GM18873 (cell line): ENCODE measurements around the gene F8A1.
"Not testable (repeated sequence)": the region's sequence is repeated elsewhere in the genome, so short reads cannot be mapped to it uniquely, and the experiment has no call there.

ENCODE experiments used
- ATAC-seq: cut with Tn5 transposase; IDR thresholded peaks from one replicate; pipeline ENCODE4 v1.9.1; 2021; ENCODE audit warnings: mild to moderate bottlenecking, moderate library complexity, moderate number of reproducible peaks; ENCODE audit not compliant: unreplicated experiment, low FRiP score

Gene F8A1

GRCh38 chrX:154886069-154886788 is at the start of gene F8A1:
Gene F8A1, plus strand, starts transcription at chrX:154886355. Its CDS starts 20 bp downstream, at chrX:154886375.
- ATAC-seq, result peak; percentile 49

- ATAC-seq, result no peak
Measured at GRCh38 chrX:154840856-154841255, 45.3 kb upstream of the F8A1 start.

GRCh38 chrX:154850957-154851611 is 35.1 kb upstream of the F8A1 start:
- no peak for ATAC-seq

- no peak for ATAC-seq
Measured at GRCh38 chrX:154855256-154855655, 30.9 kb upstream of the F8A1 start.

- not testable (repeated sequence) for ATAC-seq
Measured at GRCh38 chrX:154868522-154868921, 17.6 kb upstream of the F8A1 start.

- ATAC-seq, result no peak
Measured at GRCh38 chrX:154873329-154873728, 12.8 kb upstream of the F8A1 start.

GRCh38 chrX:154884069-154884468 is 2.1 kb upstream of the F8A1 start:
- ATAC-seq, result not testable (repeated sequence)

- ATAC-seq, result not testable (repeated sequence)
Measured at GRCh38 chrX:154885057-154885456, 1.1 kb upstream of the F8A1 start.

GRCh38 chrX:154885549-154885948 is 606 bp upstream of the F8A1 start:
- ATAC-seq, result not testable (repeated sequence)

GRCh38 chrX:154886789-154887221 is 650 bp downstream of the F8A1 start:
- ATAC-seq, result peak; percentile 20

- ATAC-seq, result no peak
Measured at GRCh38 chrX:154890990-154891639, 5.0 kb downstream of the F8A1 start.

- ATAC-seq, result no peak
Measured at GRCh38 chrX:154892296-154892695, 6.1 kb downstream of the F8A1 start.

- no peak for ATAC-seq
Measured at GRCh38 chrX:154900323-154900722, 14.2 kb downstream of the F8A1 start.

GRCh38 chrX:154902408-154902807 is 16.3 kb downstream of the F8A1 start:
- ATAC-seq, result no peak

- no peak for ATAC-seq
Measured at GRCh38 chrX:154908821-154909220, 22.7 kb downstream of the F8A1 start.

GRCh38 chrX:154910048-154910447 is 23.9 kb downstream of the F8A1 start:
- not testable (repeated sequence) for ATAC-seq

GRCh38 chrX:154910528-154910927 is 24.4 kb downstream of the F8A1 start:
- ATAC-seq, result not testable (repeated sequence)

GRCh38 chrX:154914052-154914451 is 27.9 kb downstream of the F8A1 start:
- no peak for ATAC-seq

GRCh38 chrX:154918060-154918483 is 31.9 kb downstream of the F8A1 start:
- no peak for ATAC-seq

- not testable (repeated sequence) for ATAC-seq
Measured at GRCh38 chrX:154924771-154925170, 38.6 kb downstream of the F8A1 start.
